GM18507 (cell line): ENCODE data around the gene PTF1A.

Experiments
- DNase-seq: peaks from one replicate; pipeline ENCODE4 v3.0.0; 2011; ENCODE audit warnings: low read depth; ENCODE audit not compliant: insufficient read length; ENCODE audit errors: extremely low spot score
- FAIRE-seq: peaks from 2 replicates; lab custom pipeline; 2011; peaks lifted over from hg19 to GRCh38; lab: Jason Lieb, UNC

The PTF1A gene

DNA sequence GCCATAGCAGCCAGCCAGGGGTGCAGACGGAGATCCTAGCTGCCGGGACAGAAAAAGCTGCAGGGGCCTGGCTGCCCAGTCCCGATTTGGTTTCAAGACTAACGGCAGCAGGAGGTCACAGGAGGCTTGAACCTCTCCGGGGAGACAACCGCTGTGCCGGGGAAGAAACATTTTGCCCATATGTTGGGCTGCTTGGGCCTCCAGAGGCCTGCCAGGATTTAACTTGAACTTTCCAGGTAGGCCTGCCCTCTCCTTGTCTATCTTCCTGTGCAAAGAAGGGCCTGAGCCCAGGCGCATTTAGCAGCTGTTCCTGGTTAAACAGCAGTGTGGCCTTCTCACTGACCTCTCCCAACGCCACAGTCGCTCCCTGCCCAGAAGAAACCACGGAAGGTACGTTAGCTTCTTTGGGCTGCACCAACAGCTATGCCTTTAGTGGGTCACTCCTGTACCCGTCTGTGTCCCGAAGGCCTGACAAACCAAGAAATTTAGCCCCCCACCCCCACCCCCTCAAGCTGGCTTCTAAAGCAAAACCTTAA lies 17.1 kb upstream of the PTF1A start:
- DNase-seq = no peak
- FAIRE-seq = no peak

DNA sequence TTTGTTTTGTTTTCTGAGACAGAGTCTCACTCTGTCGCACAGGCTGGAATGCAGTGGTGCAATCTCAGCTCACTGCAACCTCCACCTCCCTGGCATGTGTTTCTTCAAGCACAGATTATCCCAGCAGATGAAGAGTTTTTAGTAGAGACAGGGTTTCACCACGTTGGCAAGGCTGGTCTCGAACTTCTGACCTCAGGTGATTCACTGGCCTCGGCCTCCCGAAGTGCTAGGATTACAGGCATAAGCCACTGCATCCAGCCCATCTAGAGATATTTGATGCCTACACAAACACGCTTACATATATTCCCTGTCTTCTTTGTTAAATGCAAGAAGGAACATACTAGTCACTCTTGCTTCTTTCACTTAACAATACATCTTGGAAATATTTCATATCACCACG lies 5.9 kb upstream of the PTF1A start:
- FAIRE-seq (no peak), DNase-seq (no peak)

DNA sequence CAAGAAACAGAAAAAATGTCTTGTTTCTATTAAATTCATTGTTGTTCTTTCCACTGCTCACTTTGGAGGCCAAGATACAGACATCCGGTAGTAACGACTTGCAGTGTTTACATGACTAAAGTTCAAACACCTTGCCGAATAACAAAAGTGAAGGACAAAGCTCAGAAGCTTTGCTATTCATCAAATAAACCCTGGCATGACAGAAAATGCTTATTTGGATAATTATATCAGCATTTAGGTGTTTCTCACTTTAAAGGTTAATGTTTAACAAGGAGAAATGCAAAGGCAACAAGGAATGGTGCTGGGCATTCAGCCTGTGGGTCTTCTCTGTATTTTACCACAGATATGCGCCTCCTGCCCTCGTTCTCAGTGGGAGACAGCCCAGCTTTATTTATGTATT lies 5.4 kb upstream of the PTF1A start:
- DNase-seq (no peak), FAIRE-seq (no peak)

DNA sequence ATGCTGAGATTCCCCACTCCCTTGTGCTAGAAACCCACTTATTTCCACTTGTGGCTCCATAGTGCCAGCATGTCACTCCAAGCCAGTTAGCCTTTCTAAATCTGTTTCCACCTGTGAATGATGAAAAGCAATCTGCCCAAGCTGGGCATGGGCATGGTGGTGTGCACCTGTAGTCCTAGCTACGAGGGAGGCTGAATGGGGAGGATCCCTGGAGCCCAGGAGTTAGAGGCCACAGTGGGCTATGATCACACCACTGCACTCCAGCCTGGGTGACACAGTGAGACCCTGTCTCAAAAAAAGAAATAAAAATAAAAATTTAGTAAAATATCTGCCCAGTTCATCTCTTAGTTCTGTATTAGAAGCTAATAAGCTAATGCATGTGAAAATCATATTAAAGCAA lies 5.0 kb upstream of the PTF1A start:
- FAIRE-seq (no peak), DNase-seq (no peak)

DNA sequence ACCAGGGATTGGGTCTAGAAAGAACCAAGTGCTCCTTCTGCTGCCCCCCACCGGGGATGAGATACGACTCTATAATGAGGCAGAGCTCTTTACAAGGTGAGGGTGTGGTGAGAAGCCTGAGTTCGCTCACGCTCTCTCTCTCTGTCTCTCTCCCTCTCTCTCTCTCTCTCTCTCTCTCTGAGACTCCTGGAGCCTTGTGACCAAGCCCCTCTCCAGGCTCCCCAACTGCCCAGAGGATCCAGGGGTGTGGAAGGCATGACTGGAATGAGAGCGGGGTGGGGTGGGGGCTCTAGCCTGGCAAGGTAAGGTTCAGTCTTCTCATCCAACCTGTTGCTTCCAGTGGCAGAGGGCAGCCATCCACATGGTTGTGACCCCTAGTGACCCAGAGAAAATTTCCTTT lies 3.1 kb upstream of the PTF1A start:
- FAIRE-seq = no peak
- DNase-seq = no peak

DNA sequence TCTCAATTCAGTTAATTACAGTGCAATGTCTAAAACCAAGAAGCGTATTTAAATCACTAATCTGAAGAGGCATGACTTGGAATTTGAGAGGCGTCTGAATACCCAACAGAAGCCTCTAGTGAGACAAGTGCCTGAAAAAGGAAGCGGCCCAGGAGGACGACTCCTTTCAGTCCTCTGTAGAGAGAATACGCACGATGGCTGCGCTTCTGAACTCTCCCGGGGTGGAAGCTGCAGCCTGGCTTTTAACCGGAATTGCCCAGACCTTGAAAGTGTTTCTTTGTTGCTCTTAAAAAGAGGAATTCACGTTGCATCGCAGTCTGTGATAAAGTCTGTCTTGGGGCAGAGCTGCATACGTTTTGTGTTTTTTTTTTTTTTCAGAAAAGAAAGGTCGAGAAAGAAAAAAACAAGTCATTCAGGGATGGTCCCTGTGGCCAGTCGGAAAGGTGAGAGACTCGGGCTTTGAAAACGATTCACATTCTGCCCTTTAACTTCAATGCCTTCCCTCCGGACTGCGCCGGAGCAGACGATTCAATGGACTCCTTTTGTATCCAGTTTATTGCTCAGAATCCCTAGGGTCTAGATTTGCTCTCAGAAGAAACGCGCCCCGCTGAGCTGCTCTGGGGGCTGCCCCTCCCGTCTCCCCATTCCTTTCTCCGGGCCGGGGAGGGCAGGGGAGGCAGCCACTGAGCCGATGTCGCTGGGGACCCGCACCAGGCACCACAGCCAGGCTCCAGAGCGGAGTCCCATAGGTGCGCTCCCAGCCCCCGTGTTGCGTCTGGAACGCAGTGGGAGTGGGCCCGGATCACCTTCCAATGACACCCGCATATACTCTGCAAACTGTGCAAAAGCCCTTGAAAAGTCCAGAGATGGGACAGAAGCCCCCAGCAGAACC lies 994 bp upstream of the PTF1A start:
- DNase-seq (no peak), FAIRE-seq (no peak)

DNA sequence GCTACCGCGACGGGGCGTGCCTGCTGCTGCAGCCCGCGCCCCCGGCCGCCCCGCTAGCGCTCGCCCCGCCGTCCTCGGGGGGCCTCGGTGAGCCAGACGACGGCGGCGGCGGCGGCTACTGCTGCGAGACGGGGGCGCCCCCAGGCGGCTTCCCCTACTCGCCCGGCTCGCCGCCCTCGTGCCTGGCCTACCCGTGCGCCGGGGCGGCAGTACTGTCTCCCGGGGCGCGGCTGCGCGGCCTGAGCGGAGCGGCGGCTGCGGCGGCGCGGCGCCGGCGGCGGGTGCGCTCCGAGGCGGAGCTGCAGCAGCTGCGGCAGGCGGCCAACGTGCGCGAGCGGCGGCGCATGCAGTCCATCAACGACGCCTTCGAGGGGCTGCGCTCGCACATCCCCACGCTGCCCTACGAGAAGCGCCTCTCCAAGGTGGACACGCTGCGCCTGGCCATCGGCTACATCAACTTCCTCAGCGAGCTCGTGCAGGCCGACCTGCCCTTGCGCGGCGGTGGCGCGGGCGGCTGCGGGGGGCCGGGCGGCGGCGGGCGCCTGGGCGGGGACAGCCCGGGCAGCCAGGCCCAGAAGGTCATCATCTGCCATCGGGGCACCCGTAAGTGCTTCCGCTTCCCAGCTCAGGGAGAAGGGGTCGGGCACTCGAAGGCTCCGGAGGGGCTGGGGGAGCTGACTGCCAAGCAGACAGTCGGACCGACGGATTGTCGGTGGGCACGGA lies 761 bp downstream of the PTF1A start:
- DNase-seq = no peak

DNA sequence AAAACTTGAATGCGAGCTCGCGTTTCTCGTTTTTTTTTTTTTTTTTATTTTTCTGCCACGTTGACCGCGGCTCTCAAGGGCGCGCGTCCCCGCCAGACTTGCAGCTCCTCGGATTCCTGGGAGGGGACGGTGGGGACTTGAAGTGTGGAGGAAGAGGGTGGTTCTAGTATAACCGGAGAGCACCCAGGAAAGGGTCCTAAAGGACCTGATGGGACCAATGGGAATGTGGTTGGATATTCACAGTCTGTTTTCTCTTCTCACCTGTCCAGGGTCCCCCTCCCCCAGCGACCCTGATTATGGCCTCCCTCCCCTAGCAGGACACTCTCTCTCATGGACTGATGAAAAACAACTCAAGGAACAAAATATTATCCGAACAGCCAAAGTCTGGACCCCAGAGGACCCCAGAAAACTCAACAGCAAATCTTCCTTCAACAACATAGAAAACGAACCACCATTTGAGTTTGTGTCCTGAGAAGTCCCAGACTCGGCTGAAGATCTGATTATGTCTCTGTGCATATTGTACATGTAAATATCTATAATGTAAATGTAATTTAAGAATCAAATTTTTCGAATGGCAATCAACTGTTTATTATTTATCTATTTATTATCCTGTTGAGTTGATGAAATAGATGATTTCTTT lies 1.4 kb downstream of the PTF1A start:
- no peak for DNase-seq
- FAIRE-seq = no peak

More for the DNA sequence above, 761 bp downstream of the PTF1A start:
- no peak for FAIRE-seq

DNA sequence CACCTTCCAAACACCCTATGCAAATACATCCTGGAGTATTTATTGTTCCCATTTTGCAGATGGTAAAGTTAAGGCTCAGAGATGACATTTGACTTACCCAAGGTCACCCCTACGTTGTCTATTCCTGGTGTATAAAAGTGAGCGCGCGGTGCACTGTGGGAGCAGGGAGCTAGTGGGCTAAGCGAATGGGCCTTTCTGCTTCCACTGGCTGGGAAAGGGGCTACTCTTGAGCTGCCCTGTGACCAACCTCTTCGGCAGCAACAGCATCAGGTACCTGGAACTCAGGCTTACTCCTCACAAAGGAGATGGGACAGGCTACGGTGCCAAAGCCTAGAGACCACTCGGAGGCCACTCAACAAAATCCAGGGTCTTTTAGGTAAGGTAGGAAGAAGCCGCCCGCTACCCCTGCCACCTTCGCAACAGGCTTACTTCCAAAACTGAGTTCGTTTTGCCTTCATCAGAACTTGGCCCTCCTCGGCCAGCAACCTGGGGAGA lies 2.4 kb downstream of the PTF1A start:
- FAIRE-seq (no peak), DNase-seq (no peak)

DNA sequence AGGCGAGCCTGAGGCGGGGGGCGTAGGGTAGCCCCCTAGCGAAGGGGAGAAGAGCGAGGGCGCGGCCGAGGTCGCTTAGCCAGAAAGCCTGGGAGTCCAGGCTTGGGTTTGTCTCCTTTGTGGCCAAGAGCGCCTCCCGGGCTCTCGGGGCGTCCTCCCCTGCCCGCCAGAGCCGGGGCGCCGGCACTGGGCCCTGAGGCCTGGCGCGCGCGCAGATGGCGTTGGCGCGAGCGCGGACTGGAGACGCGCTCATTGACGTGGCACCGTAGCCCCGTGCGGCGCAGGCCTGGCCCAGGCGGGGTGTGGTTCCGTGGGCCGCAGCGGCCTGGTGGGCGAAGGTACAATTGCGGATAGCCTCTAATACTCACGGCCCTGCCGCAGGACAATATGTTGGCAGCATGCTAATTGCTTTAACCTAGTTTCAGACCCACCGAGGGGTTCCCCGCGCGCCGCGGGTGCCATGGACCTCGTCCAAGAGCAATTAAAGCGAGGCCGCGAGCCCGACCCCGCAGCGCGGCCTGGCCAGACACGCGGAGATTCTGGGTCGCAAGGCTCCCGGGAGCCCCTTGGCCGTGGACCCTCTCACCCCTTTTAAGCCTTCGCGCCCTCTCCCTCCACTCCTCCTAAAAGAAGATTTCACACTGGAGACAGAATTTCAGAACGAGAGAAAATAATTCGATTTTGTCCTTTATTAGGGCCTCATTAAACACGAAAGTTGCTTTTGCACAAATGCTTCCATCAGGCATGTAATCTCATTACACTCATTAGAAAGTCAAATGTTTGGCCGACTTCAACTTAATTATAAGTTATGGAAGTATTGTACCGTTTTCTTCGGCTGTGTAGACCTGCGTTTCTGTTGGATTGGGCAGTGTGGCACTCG lies 3.1 kb downstream of the PTF1A start:
- DNase-seq = no peak
- FAIRE-seq = no peak

DNA sequence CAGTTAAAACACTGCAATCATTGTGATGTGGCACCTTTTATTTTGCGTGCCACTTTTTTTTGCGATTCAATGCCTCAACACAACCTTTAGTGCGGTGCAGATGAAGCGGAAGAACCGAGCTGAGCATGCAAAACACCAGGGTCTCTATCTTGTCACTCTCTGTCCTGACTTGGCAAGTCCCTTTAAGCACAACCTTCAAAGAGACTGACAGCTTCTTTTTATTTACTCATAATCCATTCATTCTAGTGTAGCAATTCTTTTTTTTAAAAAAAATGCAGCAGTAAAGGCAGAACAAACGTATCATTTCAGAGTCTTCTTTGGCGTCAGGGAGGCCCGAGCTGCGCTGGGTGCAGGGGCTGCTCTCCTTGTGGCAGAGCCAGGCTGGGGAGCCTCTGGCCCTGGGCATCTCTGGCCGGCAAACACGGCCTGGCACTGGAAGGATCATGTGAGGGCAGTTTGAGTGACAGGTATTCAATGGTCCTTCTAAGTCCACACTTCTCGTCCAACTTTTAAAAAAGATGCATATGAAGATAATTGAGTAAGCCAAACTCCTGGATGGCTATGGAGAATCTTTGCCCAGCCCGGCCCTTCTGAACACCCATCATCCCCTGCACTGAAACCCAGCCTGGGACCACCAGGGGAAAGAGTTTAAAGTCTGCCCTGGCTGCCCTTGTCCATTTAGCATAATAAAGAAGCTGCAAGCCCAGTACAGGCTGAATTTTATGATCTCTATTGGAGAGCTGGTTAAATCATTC lies 3.9 kb downstream of the PTF1A start:
- FAIRE-seq (no peak), DNase-seq (no peak)

DNA sequence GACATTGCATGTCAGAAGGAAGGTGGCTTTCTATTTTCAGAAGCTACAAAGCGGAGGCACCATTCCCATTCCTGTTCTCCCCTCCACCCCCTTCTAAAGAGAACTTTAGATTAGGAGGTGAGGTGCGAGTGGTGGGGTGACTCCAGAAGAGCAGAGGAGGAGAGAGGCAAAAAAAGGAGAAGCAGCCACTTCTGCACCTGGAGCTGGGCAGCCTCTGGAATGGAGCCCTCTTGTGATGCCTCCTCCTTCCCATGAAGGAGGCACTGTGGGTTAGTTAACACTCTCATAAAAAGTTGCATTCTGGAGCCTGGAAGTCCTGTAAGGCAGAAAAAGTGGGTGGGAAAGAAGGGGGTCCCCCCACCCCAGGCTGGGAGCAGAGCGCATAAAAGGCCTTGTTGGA lies 4.8 kb downstream of the PTF1A start:
- no peak for DNase-seq
- no peak for FAIRE-seq

DNA sequence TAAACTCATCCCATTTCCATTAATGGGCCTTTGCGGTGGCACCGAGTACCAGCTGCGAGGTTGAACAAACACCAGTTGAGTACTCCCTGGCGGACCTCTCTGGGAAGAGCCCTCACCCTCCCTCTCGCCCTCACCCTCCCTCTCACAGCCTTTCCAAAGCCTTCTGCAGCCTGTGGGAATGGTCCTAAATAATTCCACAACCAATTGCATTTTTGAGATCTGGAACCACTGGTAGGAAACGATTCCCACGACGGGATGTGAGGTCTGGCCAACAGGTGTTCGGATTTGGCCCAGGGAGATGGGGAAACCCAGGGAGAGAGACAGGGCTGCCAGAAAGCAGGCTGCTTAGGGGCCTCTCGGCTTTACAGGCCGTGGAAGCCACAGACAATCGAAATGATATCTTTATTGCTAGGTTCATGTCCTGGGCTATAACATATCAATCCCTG lies 5.3 kb downstream of the PTF1A start:
- FAIRE-seq = no peak
- DNase-seq = no peak

DNA sequence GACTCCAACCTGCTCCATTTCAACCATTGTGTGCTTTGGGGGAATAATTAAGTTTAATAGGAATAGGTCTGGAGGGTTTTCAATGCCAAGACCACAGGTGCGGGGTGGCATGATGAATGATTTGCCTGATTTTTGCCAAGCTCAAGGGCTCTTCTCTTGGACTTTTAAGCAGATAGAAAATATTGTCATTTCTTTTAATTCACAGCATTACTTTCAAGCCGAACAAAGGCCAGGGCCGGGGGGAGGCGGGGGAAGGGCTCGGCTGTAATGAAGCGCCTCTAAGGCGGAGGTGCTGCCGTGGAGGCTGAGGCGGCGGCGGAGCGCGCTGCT lies 6.5 kb downstream of the PTF1A start:
- no peak for DNase-seq
- no peak for FAIRE-seq

DNA sequence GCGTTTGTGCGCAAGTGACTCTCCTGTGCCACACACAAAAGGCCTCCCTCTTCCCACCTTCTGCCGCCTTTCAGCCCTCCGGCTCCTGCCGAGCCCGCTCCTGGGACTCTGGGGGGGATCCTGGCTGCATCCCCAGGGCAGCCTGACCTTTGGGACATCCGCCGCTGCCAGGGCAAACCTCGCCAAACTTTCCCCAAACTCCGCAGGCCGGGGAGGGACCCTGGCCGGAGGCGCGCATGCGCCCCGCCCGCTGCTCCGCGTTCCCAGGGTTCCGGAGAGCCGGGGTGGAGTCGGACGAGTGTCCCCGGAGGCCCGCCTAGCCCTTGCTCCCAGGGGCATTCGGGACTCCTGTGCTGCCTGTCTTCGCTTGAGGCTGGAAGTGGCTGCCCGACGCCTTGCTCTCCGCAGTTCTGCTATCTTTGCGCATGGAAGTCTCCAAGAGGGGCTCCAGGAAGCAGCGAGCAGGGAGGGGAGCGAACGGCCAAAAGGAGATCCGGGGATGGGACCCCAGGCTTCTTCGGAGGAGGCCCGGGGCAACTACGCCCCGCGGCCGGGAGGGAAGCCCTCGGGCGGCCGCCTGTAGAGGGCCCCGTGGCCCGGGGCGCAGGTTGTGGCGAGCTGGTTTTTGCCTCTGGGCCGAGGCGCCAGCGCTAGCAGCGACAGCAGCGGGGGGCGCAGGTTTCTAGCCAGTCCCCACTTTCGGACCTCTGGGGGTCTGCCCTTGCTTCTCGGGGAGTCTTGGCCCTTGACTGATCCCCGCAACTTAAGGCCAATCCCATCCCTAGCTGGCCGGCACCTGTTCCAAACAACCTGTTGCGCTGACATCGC lies 7.0 kb downstream of the PTF1A start:
- no peak for DNase-seq
- FAIRE-seq = no peak

DNA sequence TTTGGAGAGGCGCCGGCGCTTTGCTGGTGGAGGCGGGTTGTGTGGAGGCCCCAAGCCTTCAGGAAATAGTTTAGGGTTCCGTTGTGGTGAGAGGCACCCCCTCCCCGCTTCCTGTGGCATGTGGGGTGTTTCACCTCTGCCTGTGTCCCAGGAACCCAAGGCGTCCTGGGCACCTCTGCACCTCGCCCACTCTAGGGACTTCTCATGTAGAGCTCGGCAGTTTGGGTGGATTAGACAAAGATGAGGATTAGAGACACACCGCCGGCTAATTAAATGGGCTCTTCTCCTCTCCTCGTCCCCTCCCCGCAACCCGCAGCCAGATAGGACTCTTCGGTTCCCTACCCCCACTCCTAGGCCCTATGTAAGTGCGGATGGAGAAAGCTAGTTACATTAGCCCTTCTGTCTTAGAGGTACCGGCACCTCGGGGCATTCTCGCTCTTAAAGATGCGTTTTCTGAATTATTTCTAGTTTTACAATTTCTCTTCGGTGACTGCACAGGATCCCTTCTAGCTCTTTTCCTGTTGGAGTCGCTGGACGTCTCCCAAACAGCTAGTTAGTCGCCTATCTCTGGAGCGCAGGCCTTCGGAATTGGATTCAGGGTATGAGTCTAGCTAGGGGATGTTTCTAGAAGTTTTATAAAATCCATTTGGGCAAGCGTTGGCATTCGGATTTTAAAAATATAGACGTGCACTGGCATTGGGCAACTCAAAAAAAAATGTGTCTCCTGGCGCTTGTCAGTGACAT lies 7.8 kb downstream of the PTF1A start:
- DNase-seq (no peak), FAIRE-seq (no peak)

DNA sequence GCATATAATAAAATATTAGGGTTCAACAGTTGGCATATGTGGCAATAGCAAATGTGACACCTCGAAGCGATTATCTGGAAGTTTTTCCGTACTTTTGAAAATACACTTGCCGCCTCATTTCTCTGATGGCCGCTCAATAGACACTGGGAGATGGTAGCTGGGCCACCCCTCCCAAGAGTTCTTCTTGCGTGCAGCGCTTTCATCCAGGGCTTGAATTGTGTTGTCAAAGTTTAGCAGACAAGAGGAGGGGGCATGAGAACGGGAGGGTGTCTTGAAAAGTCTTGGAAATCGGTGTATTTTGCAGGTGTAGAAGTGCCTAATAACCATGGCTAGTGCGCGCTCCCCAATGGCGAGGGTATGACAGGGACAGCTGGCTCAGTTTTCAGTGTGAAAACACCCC lies 8.5 kb downstream of the PTF1A start:
- no peak for DNase-seq
- no peak for FAIRE-seq
